HepG2 (cell line): ENCODE data around the gene KCNA4. TPM values are rescaled to one million over a fixed set of nuclear protein-coding genes. Genes with fewer than 3 reads are reported as not detected.

Experiments used
- ATAC-seq: fragments of 200-7000 bp; cut with Tn5 transposase; 3 replicates; pipeline ENCODE4 v1.9.1; 2020; ENCODE audit warnings: mild to moderate bottlenecking, moderate library complexity
- BruUV-seq: library from RNA; stranded (reverse); fragments of 400-500 nt; replicated peaks from 2 replicates; lab custom pipeline; 2021; lab: Mats Ljungman, UMichigan
- CTCF ChIA-PET: fragments of 300-600 bp; formaldehyde crosslinking; extraction: SDS; loops from one replicate; lab custom pipeline; 2021; ENCODE audit warnings: low total read pairs, inconsistent platforms, low intra/inter-chr PET ratio; lab: Yijun Ruan, JAX
- POLR2A ChIA-PET: fragments of 350-600 bp; sonication (Branson Sonifier 250); formaldehyde crosslinking; loops from one replicate; lab custom pipeline; 2020; ENCODE audit warnings: antibody characterized with exemption, inconsistent platforms; lab: Yijun Ruan, JAX
- DNase-seq: peaks from one replicate; pipeline ENCODE4 v3.0.0-alpha.2; 2015; ENCODE audit warnings: low spot score
- FAIRE-seq: peaks from 3 replicates; lab custom pipeline; 2011; peaks lifted over from hg19 to GRCh38; lab: Jason Lieb, UNC
- H2AFZ ChIP-seq: one replicate; pipeline ENCODE4 v1.6.1; 2011; ENCODE audit warnings: low read length, inconsistent platforms
- H3K27ac ChIP-seq: fragments of 300-600 bp; 3 replicates; pipeline ENCODE4 v1.8.0; 2011; ENCODE audit warnings: mixed run types, mild to moderate bottlenecking, mixed read lengths, low read length, inconsistent platforms; ENCODE audit not compliant: insufficient read depth; ENCODE audit errors: extremely low read length
- H3K27me3 ChIP-seq, 2 experiments: fragments of 200-600 bp in 1 of 2; 2 replicates in 1 of 2; 3 replicates in 1 of 2; pipeline versions ENCODE4 v1.6.0 to v1.8.0; 2011; ENCODE audit warnings: low read length in 2 of 2, mild to moderate bottlenecking in 2 of 2, moderate library complexity in 2 of 2, inconsistent platforms in 1 of 2; ENCODE audit not compliant: insufficient read depth in 2 of 2, control insufficient read depth in 1 of 2
- H3K36me3 ChIP-seq, 2 experiments: fragments of 200-600 bp in 1 of 2; replicated peaks in 1 of 2; 2 replicates in 1 of 2; 3 replicates in 1 of 2; pipeline versions ENCODE4 v1.5.1 to v1.8.0; 2011; ENCODE audit warnings: low read length in 2 of 2, inconsistent platforms in 1 of 2; ENCODE audit not compliant: insufficient read depth in 2 of 2, control insufficient read depth in 1 of 2
- H3K4me1 ChIP-seq: 2 replicates; pipeline ENCODE4 v1.5.1; 2012; ENCODE audit warnings: low read length, inconsistent platforms; ENCODE audit not compliant: insufficient read depth
- H3K4me2 ChIP-seq: 2 replicates; pipeline ENCODE4 v1.6.0; 2011; ENCODE audit warnings: low read depth, low read length, inconsistent platforms
- H3K4me3 ChIP-seq, 3 experiments: fragments of 200-600 bp in 1 of 3; sonication (generic), shearing (Covaris generic) in 1 of 3; replicated peaks in 1 of 3; 2 replicates each; pipeline ENCODE4 v1.5.1; 2011 to 2016; ENCODE audit warnings: low read length in 3 of 3, inconsistent platforms in 2 of 3, low read depth in 2 of 3, mild to moderate bottlenecking in 2 of 3, control low read depth in 1 of 3, mixed read lengths in 1 of 3; ENCODE audit not compliant: insufficient read depth in 1 of 3
- H3K79me2 ChIP-seq: one replicate; pipeline ENCODE4 v1.6.1; 2011; ENCODE audit warnings: low read length, inconsistent platforms; ENCODE audit not compliant: insufficient read depth
- H3K9ac ChIP-seq: 2 replicates; pipeline ENCODE4 v1.6.0; 2011; ENCODE audit warnings: mild to moderate bottlenecking, low read depth, low read length, inconsistent platforms; ENCODE audit not compliant: insufficient read depth
- H3K9me3 ChIP-seq: 2 replicates; pipeline ENCODE4 v1.5.1; 2012; ENCODE audit warnings: mild to moderate bottlenecking, low read length
- H4K20me1 ChIP-seq: 2 replicates; pipeline ENCODE4 v1.6.0; 2011; ENCODE audit warnings: inconsistent platforms, mild to moderate bottlenecking, low read length, moderate library complexity; ENCODE audit not compliant: insufficient read depth
- ATF2 ChIP-seq: sonication (generic); formaldehyde crosslinking; IDR thresholded peaks from 2 replicates; pipeline ENCODE4 v1.4.0; 2020; ENCODE audit warnings: missing genetic modification reagents
- BORCS8-MEF2B ChIP-seq: sonication (generic); formaldehyde crosslinking; IDR thresholded peaks from 2 replicates; pipeline ENCODE4 v1.8.0; 2022; ENCODE audit warnings: mild to moderate bottlenecking, missing genetic modification reagents
- CCDC6 ChIP-seq: sonication (generic); formaldehyde crosslinking; IDR thresholded peaks from 2 replicates; pipeline ENCODE4 v1.8.1; 2022; ENCODE audit warnings: mild to moderate bottlenecking, missing genetic modification reagents, moderate library complexity
- GATAD1 ChIP-seq: IDR thresholded peaks from 2 replicates; pipeline ENCODE4 v1.6.1; 2016; ENCODE audit warnings: missing genetic modification reagents, missing compliant biosample characterization
- KAT8 ChIP-seq: IDR thresholded peaks from 2 replicates; pipeline ENCODE4 v1.6.1; 2016; ENCODE audit warnings: missing genetic modification reagents, missing compliant biosample characterization
- KLF9 ChIP-seq: IDR thresholded peaks from 2 replicates; pipeline ENCODE4 v1.6.1; 2016; ENCODE audit warnings: low read depth
- SKI ChIP-seq: fragments of 450-650 bp; IDR thresholded peaks from one replicate; pipeline ENCODE4 v1.6.1; 2018; ENCODE audit warnings: mild to moderate bottlenecking; ENCODE audit not compliant: partially characterized antibody
- TCF7L2 ChIP-seq: IDR thresholded peaks from 2 replicates; pipeline ENCODE4 v1.6.1; 2011; ENCODE audit warnings: mild to moderate bottlenecking, low read depth, low read length, moderate library complexity
- ZFP36 ChIP-seq: fragments of 150-350 bp; IDR thresholded peaks from 2 replicates; pipeline ENCODE4 v1.6.1; 2018; ENCODE audit warnings: borderline replicate concordance, low read length, low read depth; ENCODE audit not compliant: partially characterized antibody
- ZNF251 ChIP-seq: sonication (generic); formaldehyde crosslinking; IDR thresholded peaks from 2 replicates; pipeline ENCODE4 v1.9.0; 2021; ENCODE audit warnings: mild to moderate bottlenecking, missing genetic modification reagents
- ZNF335 ChIP-seq: sonication (generic); formaldehyde crosslinking; IDR thresholded peaks from 2 replicates; pipeline ENCODE4 v1.4.0; 2020; ENCODE audit warnings: missing genetic modification reagents
- ZNF414 ChIP-seq: sonication (generic); formaldehyde crosslinking; IDR thresholded peaks from 2 replicates; pipeline ENCODE4 v1.5.0; 2020; ENCODE audit warnings: missing genetic modification reagents
- ZNF512 ChIP-seq: sonication (generic); formaldehyde crosslinking; IDR thresholded peaks from 2 replicates; pipeline ENCODE4 v1.4.0; 2020; ENCODE audit warnings: mild to moderate bottlenecking, missing genetic modification reagents
- ZNF562 ChIP-seq: sonication (generic); formaldehyde crosslinking; IDR thresholded peaks from 2 replicates; pipeline ENCODE4 v1.8.0; 2022; ENCODE audit warnings: missing genetic modification reagents, borderline replicate concordance
- ZNF720 ChIP-seq: sonication (generic); formaldehyde crosslinking; IDR thresholded peaks from 2 replicates; pipeline ENCODE4 v1.4.0; 2020; ENCODE audit warnings: missing genetic modification reagents
- ZNF746 ChIP-seq: sonication (generic); formaldehyde crosslinking; IDR thresholded peaks from 2 replicates; pipeline ENCODE4 v1.8.0; 2022; ENCODE audit warnings: mild to moderate bottlenecking, missing genetic modification reagents
- WGBS: methylation state at CpG from one replicate; pipeline ENCODE4 v1.1.6; 2017; ENCODE audit warnings: low lambda C conversion rate; 5-methylcytosine and 5-hydroxymethylcytosine counted together
- in situ Hi-C: cut with HindIII; loops from 2 replicates; pipeline ENCODE4 v1.10.0; 2017; ENCODE audit warnings: low pct_unique_long_range_greater_than_20kb; ENCODE audit not compliant: extremely low pct_ligation_motif_present
- intact Hi-C: fragments of 100-400 bp; cut with micrococcal nuclease; formaldehyde crosslinking; loops from one replicate; pipeline ENCODE4 v1.10.0; 2022; ENCODE audit not compliant: unreplicated experiment
- polyA plus RNA-seq, 8 experiments: library from polyadenylated mRNA; depleted of rRNA in 3 of 8; stranded (reverse) in 7 of 8; unstranded in 1 of 8; fragments of >200 nt; fragmentation: Illumina TruSeq in 4 of 8; extraction: Trizol in 4 of 8; gene quantifications; 2 replicates each; pipeline versions ENCODE4 v1.2.1 to v1.2.3, GENCODE V29; 2011 to 2016; ENCODE audit warnings: low read depth in 4 of 8, missing spikeins in 1 of 8, mixed read lengths in 1 of 8; ENCODE audit not compliant: insufficient read depth in 1 of 8
- total RNA-seq, 5 experiments: library from RNA; depleted of rRNA; stranded (reverse); fragments of >200 nt; fragmentation: Illumina TruSeq; extraction: Trizol; gene quantifications; 2 replicates each; pipeline ENCODE4 v1.2.3, GENCODE V29; 2016; ENCODE audit warnings: low read depth in 1 of 5

The KCNA4 gene
- total and polyA plus RNA-seq, 2 of the 13 experiments (the other 11 are each of a cell fraction or from before 2014, with no cell fraction given): not detected

GRCh38 chr11:30025396-30026139, 8.7 kb upstream of the KCNA4 start:
- no peak for FAIRE-seq
- no TSS peak for BruUV-seq
- no peak for DNase-seq

More at GRCh38 chr11:30025396-30026139, 8.7 kb upstream of the KCNA4 start:
- POLR2A ChIA-PET: no interaction called here
- Histone ChIP-seq H3K4me3 (no peak overlapping the region), H3K4me2 (no peak overlapping the region), H3K9ac (no peak overlapping the region), H4K20me1 (no peaks in the 10 kb centered on the region), H3K27ac (no peak overlapping the region), H3K4me1 (no peaks in the 10 kb centered on the region), H3K9me3 (no peaks in the 10 kb centered on the region), H2AFZ (no peak overlapping the region), H3K27me3 (no peaks in the 10 kb centered on the region), H3K79me2 (no peaks in the 10 kb centered on the region), H3K36me3 (no peaks in the 10 kb centered on the region)
- intact Hi-C loops (no loop called here), in situ Hi-C loops (no loop called here)
- no peak for TF ChIP-seq ATF2
- no peak for TF ChIP-seq KAT8 (CRISPR knock-in tag)
- no peak for TF ChIP-seq ZNF562 (CRISPR knock-in tag)
- TF ChIP-seq ZNF335: no peak
- no peak for TF ChIP-seq ZNF414 (CRISPR knock-in tag)
- no peak for TF ChIP-seq GATAD1
- TF ChIP-seq CCDC6: no peak
- TF ChIP-seq KLF9: no peak
- TF ChIP-seq ZNF251 (CRISPR knock-in tag): no peak
- TF ChIP-seq TCF7L2: no peak
- no peak for TF ChIP-seq ZFP36
- no peak for TF ChIP-seq ZNF746
- TF ChIP-seq BORCS8-MEF2B (CRISPR knock-in tag): no peak
- TF ChIP-seq SKI: no peak
- TF ChIP-seq ZNF512 (CRISPR knock-in tag): no peak
- TF ChIP-seq ZNF720 (CRISPR knock-in tag): no peak
- no peak for ATAC-seq
- CTCF ChIA-PET: no interaction called here
- 5% methylated on average over 6 of the region's 6 CpGs for WGBS
